PFSK-1 (cell line): ENCODE results near the gene KRT13.

ENCODE experiments used
- FOXP2 ChIP-seq: optimal IDR thresholded peaks from 2 replicates; pipeline ENCODE3; 2011; ENCODE audit warnings: borderline replicate concordance, control low read depth, inconsistent platforms; ENCODE audit not compliant: insufficient read depth; ENCODE audit errors: extremely low read length, extremely low read depth
- POLR2AphosphoS5 ChIP-seq: IDR thresholded peaks from 2 replicates; pipeline ENCODE4 v1.6.1; 2012; ENCODE audit warnings: low read depth, mild to moderate bottlenecking, control low read depth, low read length, moderate library complexity
- SIN3A ChIP-seq: IDR thresholded peaks from 2 replicates; pipeline ENCODE4 v1.6.1; 2012; ENCODE audit warnings: mild to moderate bottlenecking, low read length, moderate library complexity, borderline replicate concordance; ENCODE audit not compliant: insufficient read depth
- TAF1 ChIP-seq: IDR thresholded peaks from 2 replicates; pipeline ENCODE4 v1.6.1; 2012; ENCODE audit warnings: low read length, control low read depth, borderline replicate concordance; ENCODE audit not compliant: insufficient read depth
- TF ChIP-seq, protein P1 (sequence below), 2 experiments: IDR thresholded peaks; 2 replicates each; pipeline versions ENCODE4 v1.6.1 to v1.8.0; 2011 to 2012; ENCODE audit warnings: low read depth in 2 of 2, low read length in 2 of 2, control low read depth in 1 of 2, inconsistent platforms in 1 of 2, mild to moderate bottlenecking in 1 of 2, moderate library complexity in 1 of 2; ENCODE audit not compliant: insufficient read depth in 1 of 2

Gene KRT13

DNA sequence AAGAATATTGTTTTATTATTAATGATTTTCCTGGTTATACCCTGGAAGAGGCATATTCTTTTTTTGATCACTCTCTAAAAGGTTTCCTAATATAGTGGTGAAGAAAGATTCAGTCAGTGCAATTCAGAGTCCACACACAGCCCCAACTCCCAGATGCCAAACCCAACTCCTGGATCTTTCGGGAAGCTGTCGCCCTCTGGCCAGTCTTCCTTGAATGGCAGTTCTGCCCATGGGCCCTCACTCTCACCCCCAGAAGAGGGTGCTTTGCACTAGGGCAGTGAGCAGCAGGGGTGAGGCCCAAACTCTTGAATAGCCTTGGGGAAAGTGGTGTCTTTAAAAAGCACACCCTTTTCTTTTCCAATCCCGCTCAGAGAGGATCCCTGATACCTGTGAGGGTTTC, 49.2 kb downstream of the KRT13 start:
- no peak for TF ChIP-seq TAF1
- TF ChIP-seq FOXP2 = no peak
- TF ChIP-seq SIN3A = no peak
- TF ChIP-seq, protein P1, sequence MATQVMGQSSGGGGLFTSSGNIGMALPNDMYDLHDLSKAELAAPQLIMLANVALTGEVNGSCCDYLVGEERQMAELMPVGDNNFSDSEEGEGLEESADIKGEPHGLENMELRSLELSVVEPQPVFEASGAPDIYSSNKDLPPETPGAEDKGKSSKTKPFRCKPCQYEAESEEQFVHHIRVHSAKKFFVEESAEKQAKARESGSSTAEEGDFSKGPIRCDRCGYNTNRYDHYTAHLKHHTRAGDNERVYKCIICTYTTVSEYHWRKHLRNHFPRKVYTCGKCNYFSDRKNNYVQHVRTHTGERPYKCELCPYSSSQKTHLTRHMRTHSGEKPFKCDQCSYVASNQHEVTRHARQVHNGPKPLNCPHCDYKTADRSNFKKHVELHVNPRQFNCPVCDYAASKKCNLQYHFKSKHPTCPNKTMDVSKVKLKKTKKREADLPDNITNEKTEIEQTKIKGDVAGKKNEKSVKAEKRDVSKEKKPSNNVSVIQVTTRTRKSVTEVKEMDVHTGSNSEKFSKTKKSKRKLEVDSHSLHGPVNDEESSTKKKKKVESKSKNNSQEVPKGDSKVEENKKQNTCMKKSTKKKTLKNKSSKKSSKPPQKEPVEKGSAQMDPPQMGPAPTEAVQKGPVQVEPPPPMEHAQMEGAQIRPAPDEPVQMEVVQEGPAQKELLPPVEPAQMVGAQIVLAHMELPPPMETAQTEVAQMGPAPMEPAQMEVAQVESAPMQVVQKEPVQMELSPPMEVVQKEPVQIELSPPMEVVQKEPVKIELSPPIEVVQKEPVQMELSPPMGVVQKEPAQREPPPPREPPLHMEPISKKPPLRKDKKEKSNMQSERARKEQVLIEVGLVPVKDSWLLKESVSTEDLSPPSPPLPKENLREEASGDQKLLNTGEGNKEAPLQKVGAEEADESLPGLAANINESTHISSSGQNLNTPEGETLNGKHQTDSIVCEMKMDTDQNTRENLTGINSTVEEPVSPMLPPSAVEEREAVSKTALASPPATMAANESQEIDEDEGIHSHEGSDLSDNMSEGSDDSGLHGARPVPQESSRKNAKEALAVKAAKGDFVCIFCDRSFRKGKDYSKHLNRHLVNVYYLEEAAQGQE (IDR thresholded peaks at IDR 0.05; ENCODE audit: insufficient read depth in 1 of 2, low read depth in 2 of 2, low read length in 2 of 2) = no peak
- TF ChIP-seq POLR2AphosphoS5 = no peak

DNA sequence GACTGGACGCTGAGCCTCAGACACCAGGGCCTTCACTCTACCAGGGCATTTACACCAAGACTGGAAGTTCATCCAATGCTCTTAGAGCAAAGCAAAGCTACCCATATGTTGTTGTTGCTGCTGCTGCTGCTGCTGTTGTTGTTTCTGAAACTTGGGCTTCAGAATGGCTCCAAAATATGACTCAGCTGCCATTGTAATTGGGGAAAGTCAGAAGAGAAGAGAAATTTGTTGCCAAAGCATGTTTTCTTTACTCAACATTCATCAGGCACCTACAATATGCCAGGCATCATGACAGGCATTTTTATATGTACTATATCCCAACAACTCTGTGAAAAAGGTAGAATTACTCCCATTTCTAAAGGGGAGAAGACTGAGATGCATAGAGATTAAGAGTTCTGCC, 50.2 kb downstream of the KRT13 start:
- TF ChIP-seq FOXP2 (no peak), POLR2AphosphoS5 (no peak), SIN3A (no peak), TAF1 (no peak)
- TF ChIP-seq, protein P1 (IDR thresholded peaks at IDR 0.05; ENCODE audit: insufficient read depth in 1 of 2, low read depth in 2 of 2, low read length in 2 of 2) = no peak

DNA sequence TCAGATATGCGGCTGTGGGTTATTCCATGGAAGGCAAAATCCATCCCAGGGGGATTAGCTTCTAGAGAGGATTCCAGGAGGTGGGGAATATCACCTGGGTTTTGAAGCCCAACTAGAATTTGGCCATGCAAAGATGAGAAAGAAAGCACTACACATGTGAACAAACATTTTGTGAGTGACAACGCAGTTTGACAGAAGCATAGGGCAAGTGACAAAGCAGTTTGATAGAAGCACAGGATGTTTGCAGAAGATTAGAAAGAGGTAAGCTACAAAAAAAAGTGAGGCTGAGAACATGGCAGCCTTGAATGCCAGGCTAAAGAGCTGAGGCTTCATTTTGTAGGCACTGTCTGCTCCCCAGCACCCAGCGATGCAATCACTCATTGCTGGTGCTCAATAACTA, 52.3 kb downstream of the KRT13 start:
- TF ChIP-seq TAF1 (no peak), SIN3A (no peak), FOXP2 (no peak), POLR2AphosphoS5 (no peak)

DNA sequence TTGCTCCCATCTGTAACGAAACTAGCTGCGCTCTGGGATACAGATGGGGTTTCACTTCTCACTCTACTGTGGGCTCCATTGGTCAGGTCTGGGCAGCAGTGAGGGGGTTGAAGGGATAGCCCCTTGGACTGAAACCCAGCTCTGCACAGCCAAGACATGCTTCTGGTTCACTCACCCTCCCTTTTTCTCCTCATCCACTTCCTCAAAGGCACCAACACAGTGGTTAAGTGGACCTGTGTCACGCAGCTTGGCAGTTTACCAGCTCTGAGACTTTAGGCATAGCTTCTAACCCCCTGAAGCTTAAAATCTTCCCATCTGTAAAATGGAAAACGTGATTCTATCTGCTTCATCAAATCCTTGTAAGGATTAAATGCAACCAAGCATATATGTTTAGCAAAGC, 53.1 kb downstream of the KRT13 start:
- TF ChIP-seq POLR2AphosphoS5 = no peak
- no peak for TF ChIP-seq SIN3A
- TF ChIP-seq, protein P1 (IDR thresholded peaks at IDR 0.05; ENCODE audit: insufficient read depth in 1 of 2, low read depth in 2 of 2, low read length in 2 of 2) = no peak
- no peak for TF ChIP-seq TAF1
- no peak for TF ChIP-seq FOXP2

DNA sequence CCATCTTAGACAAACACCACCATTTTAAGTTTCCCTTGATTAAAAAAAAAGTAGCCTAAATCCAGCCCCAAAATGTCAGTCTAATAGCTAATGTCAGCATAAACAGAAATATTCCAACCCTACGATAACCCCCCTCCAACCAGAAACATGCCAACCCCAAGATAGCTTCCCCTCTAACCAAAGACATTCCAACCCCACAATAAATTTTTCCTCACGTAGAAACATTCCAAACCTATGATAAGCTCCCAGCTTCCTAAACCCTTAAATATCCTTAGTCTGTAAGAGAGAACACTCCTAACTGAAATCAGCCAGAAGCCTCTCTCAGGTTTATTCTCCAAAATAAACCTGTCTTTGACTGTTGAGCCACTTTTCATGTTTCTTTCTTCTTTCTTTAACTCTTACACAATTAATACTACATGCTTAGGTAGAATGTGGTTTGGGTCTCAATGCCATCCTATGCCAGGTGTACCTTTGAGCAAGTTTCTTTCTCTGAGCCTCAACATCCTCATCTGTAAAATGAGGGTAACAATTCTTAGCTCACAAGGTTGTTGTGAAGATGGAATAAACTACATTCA, 54.2 kb downstream of the KRT13 start:
- TF ChIP-seq SIN3A (no peak), FOXP2 (no peak), TAF1 (no peak), POLR2AphosphoS5 (no peak)
- TF ChIP-seq, protein P1 (IDR thresholded peaks at IDR 0.05; ENCODE audit: insufficient read depth in 1 of 2, low read depth in 2 of 2, low read length in 2 of 2) = no peak
